Left lung (tissue), 10 donors: ENCODE data around the gene CTBS. TPM values are rescaled to one million over a fixed set of nuclear protein-coding genes. Genes with fewer than 3 reads are reported as not detected.

Experiments
- ATAC-seq: fragments of 200-7000 bp; cut with Tn5 transposase; one replicate; pipeline ENCODE4 v1.9.1; 2020; ENCODE audit warnings: moderate library complexity
- DNase-seq, 4 donors: peaks; one replicate each; pipeline ENCODE4 v3.0.0-alpha.2; 2013 to 2020
- H3K27ac ChIP-seq, 2 donors: fragments of 200-600 bp; sonication (generic) in 1 of 2; one replicate each; pipeline versions ENCODE4 v1.5.0 to v1.8.0; 2020 to 2021
- H3K27me3 ChIP-seq, 2 donors: fragments of 200-600 bp; sonication (generic) in 1 of 2; one replicate each; pipeline versions ENCODE4 v1.5.0 to v1.8.0; 2020 to 2021
- H3K36me3 ChIP-seq, 2 donors: fragments of 200-600 bp; sonication (generic) in 1 of 2; one replicate each; pipeline versions ENCODE4 v1.5.0 to v1.8.0; 2020 to 2021
- H3K4me1 ChIP-seq, 2 donors: fragments of 200-600 bp; one replicate each; pipeline ENCODE4 v1.8.0; 2021
- H3K4me3 ChIP-seq, 2 donors: fragments of 200-600 bp; sonication (generic) in 1 of 2; one replicate each; pipeline versions ENCODE4 v1.5.0 to v1.8.0; 2020 to 2021; ENCODE audit warnings: mild to moderate bottlenecking in 1 of 2
- H3K9me3 ChIP-seq, 2 donors: fragments of 200-600 bp; sonication (generic) in 1 of 2; one replicate each; pipeline versions ENCODE4 v1.5.0 to v1.8.0; 2020 to 2021
- CTCF ChIP-seq, 2 donors: fragments of 200-600 bp; sonication (generic) in 1 of 2; IDR thresholded peaks; one replicate each; pipeline versions ENCODE4 v1.5.0 to v1.8.0; 2021; ENCODE audit warnings: antibody characterized with exemption in 2 of 2
- intact Hi-C, 2 donors: fragments of 100-400 bp; cut with DNase I; formaldehyde crosslinking; loops; one replicate each; pipeline versions ENCODE4 v1.11.2 to v1.14.2; 2022
- polyA plus RNA-seq, 6 donors: library from polyadenylated mRNA; unstranded; fragments of 120-200 nt; gene quantifications; one replicate each; pipeline ENCODE4 v1.2.1, GENCODE V29; 2013; ENCODE audit not compliant: insufficient read length in 6 of 6
- total RNA-seq, 2 donors: library from RNA; stranded (reverse); fragmentation: NEBNext Ultra II Directional; extraction: Animal tissue kit (Norgen Biotek cat#: 25700); gene quantifications; one replicate each; pipeline ENCODE4 v1.2.1, GENCODE V29; 2021
- donor health status: DM: no; HTN: yes; CAD: no.
- donor health status: DM: no; HTN: no; CAD: no.

CTBS gene
- total and polyA plus RNA-seq, 8 donors: 11.9 to 25.7 (median 13.7) TPM

- Histone ChIP-seq H3K4me1 (peaks cover 0 to 19% of the 10 kb centered on the region in 2 donors), H3K27ac (peak overlapping the region; percentile 27 to 59), H3K36me3 (no peaks in the 10 kb centered on the region), H3K4me3 (no peak overlapping the region), H3K9me3 (no peaks in the 10 kb centered on the region), H3K27me3 (no peaks in the 10 kb centered on the region)
- DNase-seq (peak in 1 of 4 donors; percentile 2), ATAC-seq (no peak)
- intact Hi-C loops: loop anchor here in 1 of 2 donors (10.0 kb wide), 2 partner anchors 135 to 475 kb away; partner anchors contain the start of gene PRKACB
- TF ChIP-seq CTCF (IDR thresholded peaks at IDR 0.05): no peak
These were observed 45.3 kb upstream of the CTBS start for GRCh38 chr1:84619383-84620102.

- Histone ChIP-seq H3K9me3 (peaks cover 0 to 10% of the 10 kb centered on the region in 2 donors), H3K27ac (no peak overlapping the region), H3K36me3 (no peaks in the 10 kb centered on the region), H3K4me1 (peaks cover 0 to 19% of the 10 kb centered on the region in 2 donors), H3K27me3 (no peaks in the 10 kb centered on the region), H3K4me3 (no peak overlapping the region)
- ATAC-seq: no peak
- DNase-seq: no peak
- intact Hi-C loops: no loop called here
- no peak for TF ChIP-seq CTCF (IDR thresholded peaks at IDR 0.05)
These were observed 43.1 kb upstream of the CTBS start for GRCh38 chr1:84617349-84617748.

GRCh38 chr1:84615790-84616189 is 41.5 kb upstream of the CTBS start:
- no peaks in the 10 kb centered on the region for H3K27me3 ChIP-seq
- ATAC-seq: no peak
- no peak overlapping the region for H3K27ac ChIP-seq
- H3K4me3 ChIP-seq: no peak overlapping the region
- no peak for DNase-seq
- peaks cover 0 to 19% of the 10 kb centered on the region in 2 donors for H3K4me1 ChIP-seq
- no peaks in the 10 kb centered on the region for H3K36me3 ChIP-seq
- intact Hi-C loops: no loop called here
- TF ChIP-seq CTCF (IDR thresholded peaks at IDR 0.05): no peak
- peaks cover 0 to 10% of the 10 kb centered on the region in 2 donors for H3K9me3 ChIP-seq

- ATAC-seq (no peak), DNase-seq (no peak)
- Histone ChIP-seq H3K36me3 (no peaks in the 10 kb centered on the region), H3K27me3 (no peaks in the 10 kb centered on the region), H3K4me1 (peaks cover 0 to 2% of the 10 kb centered on the region in 2 donors), H3K4me3 (no peak overlapping the region), H3K9me3 (peaks cover 0 to 10% of the 10 kb centered on the region in 2 donors), H3K27ac (no peak overlapping the region)
- no peak for TF ChIP-seq CTCF (IDR thresholded peaks at IDR 0.05)
- intact Hi-C loops: no loop called here
These were observed 39.6 kb upstream of the CTBS start for GRCh38 chr1:84613887-84614286.

GRCh38 chr1:84613026-84613425 is 38.8 kb upstream of the CTBS start:
- Histone ChIP-seq H3K9me3 (peaks cover 0 to 10% of the 10 kb centered on the region in 2 donors), H3K36me3 (no peaks in the 10 kb centered on the region), H3K4me1 (no peaks in the 10 kb centered on the region), H3K27ac (no peak overlapping the region), H3K27me3 (no peaks in the 10 kb centered on the region), H3K4me3 (no peak overlapping the region)
- DNase-seq (no peak), ATAC-seq (no peak)
- TF ChIP-seq CTCF (IDR thresholded peaks at IDR 0.05): no peak
- intact Hi-C loops: no loop called here
